ENCODE measurements around the gene NCOA7. TPM values are rescaled to one million over a fixed set of nuclear protein-coding genes. Genes with fewer than 3 reads are reported as not detected.

Gene NCOA7
- total and polyA plus RNA-seq, 2 of the 8 experiments (the other 6 are each of a cell fraction or from before 2014, with no cell fraction given) = 2.6 to 10.7 TPM

- TF ChIP-seq CREB1 (IDR thresholded peaks at IDR 0.05) = no peak
- TF ChIP-seq RFX5 (IDR thresholded peaks at IDR 0.05; ENCODE audit: borderline replicate concordance, low read depth, low read length) = no peak
- no peak for TF ChIP-seq KDM5A (IDR thresholded peaks at IDR 0.05; ENCODE audit: low read length)
- no peak for TF ChIP-seq ZNF274 (IDR thresholded peaks at IDR 0.05; ENCODE audit: borderline replicate concordance, extremely low read depth, low read length)
- TF ChIP-seq CBX8 (IDR thresholded peaks at IDR 0.05; ENCODE audit: borderline replicate concordance, low read depth, low read length) = no peak
Observed at GRCh38 chr6:125842091-125842626, 51.4 kb downstream of the NCOA7 start (continued).
